ENCODE measurements around the gene RTN1.

Gene RTN1

GRCh38 chr14:59547310-59547709 is 323.3 kb downstream of the RTN1 start:
- no peak for DNase-seq (ENCODE audit: low spot score)
